Endothelial cell of umbilical vein (primary cell): ENCODE measurements around the gene ZNF23.

Source experiments
- CTCF ChIP-seq, 2 donors: IDR thresholded peaks; 1 replicate in 1 of 2; 2 replicates in 1 of 2; pipeline ENCODE4 v1.5.1; 2011; ENCODE audit warnings: low read length in 2 of 2, mild to moderate bottlenecking in 2 of 2, moderate library complexity in 2 of 2, control low read depth in 1 of 2, inconsistent platforms in 1 of 2, low read depth in 1 of 2; ENCODE audit not compliant: insufficient read depth in 1 of 2; ENCODE audit errors: extremely low read depth in 1 of 2
- EZH2 ChIP-seq: IDR thresholded peaks from 2 replicates; pipeline ENCODE4 v1.6.1; 2012; ENCODE audit warnings: borderline replicate concordance, low read depth, mild to moderate bottlenecking, moderate library complexity, low read length, inconsistent platforms; ENCODE audit not compliant: severe bottlenecking
- FOS ChIP-seq: IDR thresholded peaks from 2 replicates; pipeline ENCODE4 v1.6.1; 2011; ENCODE audit warnings: mild to moderate bottlenecking, low read length, moderate library complexity, borderline replicate concordance; ENCODE audit not compliant: insufficient read depth
- JUN ChIP-seq: IDR thresholded peaks from 2 replicates; pipeline ENCODE4 v1.6.1; 2011; ENCODE audit warnings: borderline replicate concordance, low read depth; ENCODE audit not compliant: insufficient read length, insufficient read depth
- MYC ChIP-seq: IDR thresholded peaks from one replicate; pipeline ENCODE4 v1.6.1; 2011; ENCODE audit warnings: mild to moderate bottlenecking, low read depth, low read length
- POLR2A ChIP-seq: IDR thresholded peaks from 2 replicates; pipeline ENCODE4 v1.6.1; 2012; ENCODE audit warnings: low read depth, mild to moderate bottlenecking, control low read depth, low read length
- POLR2AphosphoS5 ChIP-seq: IDR thresholded peaks from 2 replicates; pipeline ENCODE4 v1.6.1; 2012; ENCODE audit warnings: low read depth, mild to moderate bottlenecking, control low read depth, low read length, moderate library complexity; ENCODE audit not compliant: insufficient read depth

GRCh38 chr16:71402007-71402406 lies 60.0 kb downstream of the ZNF23 start:
- TF ChIP-seq CTCF (IDR thresholded peaks at IDR 0.05; ENCODE audit: extremely low read depth in 1 of 2, insufficient read depth in 1 of 2, low read depth in 1 of 2, low read length in 2 of 2) (no peak), EZH2 (no peak), JUN (no peak), POLR2AphosphoS5 (no peak), POLR2A (no peak), FOS (no peak), MYC (no peak)
